SH-SY5Y (cell line): ENCODE data around the gene PTMS.

Experiments
- GATA2 ChIP-seq: IDR thresholded peaks from 2 replicates; pipeline ENCODE4 v1.6.1; 2011; ENCODE audit warnings: mild to moderate bottlenecking, low read depth, low read length
- GATA3 ChIP-seq: IDR thresholded peaks from 2 replicates; pipeline ENCODE4 v1.6.1; 2011; ENCODE audit warnings: low read depth, mild to moderate bottlenecking, low read length, moderate library complexity

DNA sequence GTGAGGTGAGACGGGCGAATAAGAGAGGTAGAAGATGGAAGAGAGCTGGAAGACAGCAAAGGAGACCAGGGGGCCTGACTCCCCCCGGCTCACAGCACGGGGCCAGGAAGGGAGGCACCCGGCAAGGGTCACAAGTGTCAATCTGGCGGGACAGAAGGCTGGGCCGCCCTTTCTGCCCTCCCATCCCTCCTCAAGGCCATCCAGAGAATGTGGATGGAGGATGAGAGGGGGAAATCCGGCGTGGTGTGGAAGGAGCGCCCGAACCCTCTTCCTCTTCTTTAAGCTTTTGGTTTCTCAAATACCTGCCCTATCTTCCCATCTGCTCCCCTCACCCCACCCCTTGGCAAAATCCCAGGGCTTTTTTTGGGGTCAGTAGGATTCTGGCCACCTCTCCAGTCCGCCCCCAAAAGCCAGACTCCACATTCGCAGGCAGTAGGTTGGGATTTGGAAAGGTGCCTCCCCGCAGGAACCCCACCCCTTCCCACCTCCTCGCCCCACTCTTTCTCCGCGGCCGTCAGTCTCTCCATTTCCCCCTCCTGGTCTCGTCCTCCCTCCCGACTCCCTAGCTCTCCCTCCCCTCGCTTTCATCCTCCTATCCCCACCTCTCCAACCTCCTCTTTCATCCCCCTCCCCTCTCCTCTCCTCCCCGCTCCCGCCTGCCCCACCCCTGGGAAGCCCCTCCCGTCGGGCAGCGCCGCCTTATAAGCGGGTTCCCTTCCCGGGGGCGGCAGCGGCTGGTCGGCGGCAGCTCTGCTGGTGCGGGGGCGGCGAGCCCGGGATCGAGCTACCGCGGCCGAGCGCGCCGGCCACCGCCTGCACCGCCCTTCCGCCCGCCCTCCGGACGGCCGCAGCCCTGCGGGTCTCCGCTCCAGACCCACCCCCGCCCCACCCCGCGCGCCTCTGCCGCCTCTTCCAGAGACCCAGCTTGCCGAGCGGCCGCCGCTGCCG lies at the start of gene PTMS:
- TF ChIP-seq GATA2 (peak; percentile 66; the same call in 1 of the 2 replicates), GATA3 (no peak)
